T-cell (primary cell): ENCODE data around the gene ANKRD63. TPM values are rescaled to one million over a fixed set of nuclear protein-coding genes. Genes with fewer than 3 reads are reported as not detected.

Experiments used
- ATAC-seq, 4 experiments: fragments of 200-7000 bp in 3 of 4; fragments of 150-1000 bp in 1 of 4; cut with Tn5 transposase; replicated peaks in 1 of 4; 1 replicate in 3 of 4; 2 replicates in 1 of 4; pipeline ENCODE4 v1.10.0; 2021; ENCODE audit warnings: moderate library complexity in 3 of 4, mild to moderate bottlenecking in 2 of 4, moderate number of reproducible peaks in 1 of 4
- CTCF ChIA-PET, 2 donors: fragments of 300-600 bp; sonication (Branson Sonifier 250); formaldehyde crosslinking; loops; one replicate each; lab custom pipeline; 2022; ENCODE audit warnings: antibody characterized with exemption in 2 of 2; lab: Charles Lee
- POLR2A ChIA-PET, 2 donors: fragments of 300-600 bp; sonication (Branson Sonifier 250); formaldehyde crosslinking; loops; one replicate each; lab custom pipeline; 2022; ENCODE audit warnings: antibody characterized with exemption in 2 of 2; lab: Charles Lee
- DNase-seq, 35 experiments: peaks; one replicate each; pipeline versions ENCODE4 v3.0.0 to v3.0.0-alpha.2; 2013 to 2023
- H3K27ac ChIP-seq: one replicate; pipeline ENCODE4 v1.5.1; 2013; ENCODE audit warnings: low read length
- H3K27me3 ChIP-seq, 2 experiments: replicated peaks in 1 of 2; 1 replicate in 1 of 2; 2 replicates in 1 of 2; pipeline versions ENCODE4 v1.6.1 to v1.7.0; 2013; ENCODE audit warnings: low read length in 1 of 2, mixed read lengths in 1 of 2; ENCODE audit not compliant: control insufficient read depth in 2 of 2, insufficient read depth in 2 of 2; ENCODE audit errors: extremely low read depth in 1 of 2
- H3K36me3 ChIP-seq, 2 donors: 1 replicate in 1 of 2; 2 replicates in 1 of 2; pipeline versions ENCODE4 v1.6.1 to v1.7.0; 2013; ENCODE audit warnings: low read length in 1 of 2; ENCODE audit not compliant: control insufficient read depth in 2 of 2, insufficient read depth in 1 of 2; ENCODE audit errors: extremely low read depth in 1 of 2
- H3K4me1 ChIP-seq, 2 experiments: 1 replicate in 1 of 2; 2 replicates in 1 of 2; pipeline versions ENCODE4 v1.6.1 to v1.7.0; 2013; ENCODE audit warnings: low read length in 2 of 2, mixed read lengths in 1 of 2; ENCODE audit not compliant: insufficient read depth in 2 of 2, control insufficient read depth in 1 of 2; ENCODE audit errors: extremely low read depth in 1 of 2
- H3K4me3 ChIP-seq, 2 donors: 1 replicate in 1 of 2; 2 replicates in 1 of 2; pipeline versions ENCODE4 v1.5.1 to v1.7.0; 2013; ENCODE audit warnings: mild to moderate bottlenecking in 2 of 2, low read length in 1 of 2, moderate library complexity in 1 of 2; ENCODE audit not compliant: control insufficient read depth in 1 of 2; ENCODE audit errors: extremely low read depth in 1 of 2
- H3K9me3 ChIP-seq: 2 replicates; pipeline ENCODE4 v1.7.0; 2013
- H3K27ac Mint-ChIP-seq, 2 donors: one replicate each; pipeline ENCODE4 v1.8.0; 2020 to 2021; ENCODE audit warnings: mild to moderate bottlenecking in 2 of 2, mixed read lengths in 2 of 2
- H3K27me3 Mint-ChIP-seq, 2 donors: one replicate each; pipeline ENCODE4 v1.8.0; 2021 to 2022; ENCODE audit warnings: mixed read lengths in 2 of 2
- H3K36me3 Mint-ChIP-seq: one replicate; pipeline ENCODE4 v1.8.0; 2021; ENCODE audit warnings: mixed read lengths
- H3K4me1 Mint-ChIP-seq, 3 donors: one replicate each; pipeline ENCODE4 v1.8.0; 2020 to 2022; ENCODE audit warnings: mixed read lengths in 3 of 3, mild to moderate bottlenecking in 1 of 3
- H3K4me3 Mint-ChIP-seq, 3 donors: one replicate each; pipeline ENCODE4 v1.8.0; 2020 to 2022; ENCODE audit warnings: mild to moderate bottlenecking in 3 of 3, mixed read lengths in 3 of 3, moderate library complexity in 3 of 3
- H3K9me3 Mint-ChIP-seq, 3 donors: one replicate each; pipeline ENCODE4 v1.8.0; 2020 to 2022; ENCODE audit warnings: mixed read lengths in 3 of 3
- WGBS: methylation state at CpG from one replicate; pipeline ENCODE4 v1.1.5; 2013; ENCODE audit warnings: missing lambda C conversion rate; ENCODE audit not compliant: insufficient coverage; 5-methylcytosine and 5-hydroxymethylcytosine counted together
- total RNA-seq, 35 experiments: library from RNA in 6 of 35; stranded (reverse) in 6 of 35; fragments of 120-200 nt in 1 of 35; gene quantifications; one replicate each; pipeline versions ENCODE4 v1.2.1 to v1.2.4 and lab custom pipeline; 2013 to 2026

Gene ANKRD63
- total RNA-seq, 5 donors from 2014 or later (not counting 1 experiment from before 2014, with no cell fraction given) = 0.23 to 0.38 TPM; not detected in 3

DNA sequence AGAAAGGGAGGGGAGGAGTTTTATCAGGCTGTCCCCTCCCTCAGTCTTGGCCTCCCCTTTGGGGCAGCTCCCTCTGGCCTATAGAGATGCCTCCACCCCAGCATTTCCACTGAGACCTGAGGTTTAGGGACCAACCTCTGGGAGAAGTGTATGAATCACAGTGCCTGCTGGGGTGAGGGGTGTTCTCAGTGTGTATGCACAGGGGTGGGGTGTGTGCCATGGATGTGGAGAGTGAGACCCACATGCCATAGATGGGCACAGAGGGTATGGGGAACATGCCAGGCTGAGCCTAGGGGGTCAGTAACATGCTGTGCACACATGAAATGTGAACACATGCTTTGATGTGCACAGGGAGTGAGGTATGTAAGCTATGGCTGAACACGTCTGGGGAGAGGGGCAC lies 12.4 kb upstream of the ANKRD63 start:
- Histone ChIP-seq H3K4me3 (no peak overlapping the region), H3K36me3 (peaks cover 21 to 76% of the 10 kb centered on the region in 2 donors), H3K27me3 (no peaks in the 10 kb centered on the region), H3K4me1 (no peaks in the 10 kb centered on the region), H3K9me3 (no peaks in the 10 kb centered on the region), H3K27ac (no peak overlapping the region)
- ChIA-PET POLR2A (no interaction called here), CTCF (no interaction called here)
- Mint-ChIP-seq H3K4me1 (no peaks in the 10 kb centered on the region), H3K27ac (no peak overlapping the region), H3K4me3 (no peak overlapping the region), H3K27me3 (no peaks in the 10 kb centered on the region), H3K36me3 (peaks cover 39% of the 10 kb centered on the region), H3K9me3 (no peaks in the 10 kb centered on the region)
- ATAC-seq = no peak
- no peak for DNase-seq
- 84% methylated on average over 1 of the region's 1 CpG for WGBS

DNA sequence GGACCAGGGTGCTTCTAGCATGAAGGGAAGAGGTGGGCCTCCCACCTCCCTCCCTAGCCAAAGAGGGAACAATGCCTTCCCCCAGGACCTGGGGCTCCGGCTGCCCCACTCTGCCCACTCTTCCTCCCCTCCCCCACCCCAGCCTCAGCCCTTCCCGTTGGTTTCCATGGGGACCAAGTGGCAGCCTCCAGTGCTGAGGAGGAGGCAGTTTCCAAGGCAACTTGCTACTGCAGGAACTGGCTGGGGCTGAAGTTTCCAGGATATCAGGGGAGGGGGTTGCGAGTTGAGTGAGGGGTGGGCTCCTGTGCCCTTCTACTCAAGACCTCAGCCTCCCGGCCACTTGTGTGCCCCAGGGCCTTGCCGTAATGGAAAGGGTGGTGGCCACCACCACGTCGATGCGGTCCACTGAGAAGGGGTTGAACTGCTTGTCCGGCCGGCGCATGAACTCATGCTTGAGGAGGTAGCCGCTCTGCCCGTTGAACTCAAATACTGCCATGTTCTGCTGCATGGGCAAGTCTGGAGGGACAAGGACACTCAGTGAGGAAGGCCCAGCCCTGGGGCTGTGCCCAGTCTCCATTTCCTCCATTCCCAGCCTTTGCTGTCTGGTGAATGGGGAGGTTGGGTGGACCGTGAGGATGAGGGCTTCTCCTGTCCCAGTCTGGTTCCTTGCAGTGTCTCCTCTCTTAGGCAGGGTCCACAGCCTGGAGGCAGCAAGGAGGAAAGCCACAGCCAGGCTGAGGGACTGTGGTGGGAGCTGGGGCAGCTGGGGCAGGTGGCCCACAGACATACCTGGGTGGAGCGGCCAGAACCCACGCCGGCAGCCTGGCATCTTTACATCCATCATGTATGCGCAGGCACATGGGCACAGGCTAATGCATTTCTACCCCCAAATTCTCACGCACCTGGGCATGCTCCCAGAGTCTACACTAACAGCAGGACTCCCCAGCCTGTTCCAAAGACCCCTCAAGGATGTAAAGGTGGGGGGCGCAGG lies 11.3 kb upstream of the ANKRD63 start:
- no peak for DNase-seq
- Histone ChIP-seq H3K36me3 (peaks cover 26 to 83% of the 10 kb centered on the region in 2 donors), H3K27me3 (no peaks in the 10 kb centered on the region), H3K4me1 (no peaks in the 10 kb centered on the region), H3K9me3 (no peaks in the 10 kb centered on the region), H3K27ac (no peak overlapping the region), H3K4me3 (no peak overlapping the region)
- ChIA-PET CTCF (interaction anchor here in 1 of 2 donors (0.6 kb wide), 1 partner anchor 19 kb away, joined by 3 read pairs; no protein-coding TSS in a partner anchor), POLR2A (no interaction called here)
- 96% methylated on average over 15 of the region's 20 CpGs for WGBS
- Mint-ChIP-seq H3K27ac (no peak overlapping the region), H3K4me3 (no peak overlapping the region), H3K27me3 (no peaks in the 10 kb centered on the region), H3K36me3 (peaks cover 39% of the 10 kb centered on the region), H3K9me3 (no peaks in the 10 kb centered on the region), H3K4me1 (no peaks in the 10 kb centered on the region)
- ATAC-seq = no peak

DNA sequence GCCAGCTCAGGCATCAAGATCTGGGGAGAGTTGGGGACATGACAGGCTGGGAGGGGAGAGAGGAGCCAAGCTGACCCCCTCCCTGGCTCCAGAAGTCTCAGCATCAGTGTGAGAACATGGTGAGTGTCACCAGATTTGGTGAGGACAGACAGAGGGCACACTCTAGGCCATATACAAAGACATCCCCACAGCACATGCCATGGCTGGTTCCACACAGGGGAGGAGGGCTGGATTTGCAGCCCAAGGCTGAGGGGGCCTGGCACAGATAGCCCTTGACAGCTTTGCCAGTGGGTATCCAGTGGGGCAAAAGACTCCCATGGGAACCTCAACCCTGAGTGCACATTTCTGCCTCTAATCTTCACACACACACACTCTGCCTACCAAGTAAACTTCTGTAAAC lies 10.1 kb upstream of the ANKRD63 start:
- H3K27ac Mint-ChIP-seq = no peak overlapping the region
- H3K27me3 Mint-ChIP-seq = no peaks in the 10 kb centered on the region
- H3K9me3 Mint-ChIP-seq = no peaks in the 10 kb centered on the region
- Histone ChIP-seq H3K36me3 (peaks cover 23 to 80% of the 10 kb centered on the region in 2 donors), H3K27ac (no peak overlapping the region), H3K9me3 (no peaks in the 10 kb centered on the region), H3K27me3 (no peaks in the 10 kb centered on the region), H3K4me3 (no peak overlapping the region), H3K4me1 (no peaks in the 10 kb centered on the region)
- no peak for DNase-seq
- no peak for ATAC-seq
- ChIA-PET POLR2A (no interaction called here), CTCF (interaction anchor here (0.6 kb wide), 2 partner anchors 18 to 106 kb away, joined by 3 to 5 read pairs; no protein-coding TSS in a partner anchor)
- peaks cover 36% of the 10 kb centered on the region for H3K36me3 Mint-ChIP-seq
- H3K4me3 Mint-ChIP-seq = no peak overlapping the region
- no peaks in the 10 kb centered on the region for H3K4me1 Mint-ChIP-seq

DNA sequence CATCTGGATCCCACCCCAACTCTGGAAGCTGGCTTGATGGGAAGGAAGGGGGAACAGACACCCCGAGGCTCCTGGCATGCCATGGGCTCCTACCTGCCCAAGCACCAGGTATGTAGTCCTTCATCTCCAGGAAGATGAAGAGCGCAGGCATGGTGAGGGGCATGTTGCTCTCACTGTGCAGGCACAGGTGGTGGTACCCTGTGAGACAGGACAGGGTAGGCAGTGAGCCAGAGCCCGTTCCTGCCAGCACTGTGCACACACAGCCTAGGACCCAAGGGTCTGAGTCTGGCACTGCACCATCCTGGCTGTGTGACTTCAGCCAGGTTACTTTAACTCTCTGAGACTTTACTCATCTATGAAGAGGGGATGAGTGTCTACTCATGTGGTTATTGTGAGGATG lies 9.4 kb upstream of the ANKRD63 start:
- DNase-seq = no peak
- Mint-ChIP-seq H3K4me3 (no peak overlapping the region), H3K36me3 (peaks cover 30% of the 10 kb centered on the region), H3K27me3 (no peaks in the 10 kb centered on the region), H3K27ac (no peak overlapping the region), H3K9me3 (no peaks in the 10 kb centered on the region), H3K4me1 (no peaks in the 10 kb centered on the region)
- Histone ChIP-seq H3K27ac (no peak overlapping the region), H3K27me3 (no peaks in the 10 kb centered on the region), H3K4me1 (no peaks in the 10 kb centered on the region), H3K4me3 (no peak overlapping the region), H3K36me3 (peaks cover 25 to 77% of the 10 kb centered on the region in 2 donors), H3K9me3 (no peaks in the 10 kb centered on the region)
- ChIA-PET POLR2A (interaction anchor here in 1 of 2 donors (0.6 kb wide), 1 partner anchor 1797 kb away, joined by 3 read pairs; no protein-coding TSS in a partner anchor), CTCF (interaction anchor here in 1 of 2 donors (0.6 kb wide), 1 partner anchor 107 kb away, joined by 5 read pairs; no protein-coding TSS in a partner anchor)
- no peak for ATAC-seq
- WGBS = 79% methylated on average over 3 of the region's 3 CpGs

- Histone ChIP-seq H3K27me3 (no peaks in the 10 kb centered on the region), H3K36me3 (peaks cover 26 to 77% of the 10 kb centered on the region in 2 donors), H3K9me3 (no peaks in the 10 kb centered on the region), H3K4me3 (no peak overlapping the region), H3K27ac (no peak overlapping the region), H3K4me1 (no peaks in the 10 kb centered on the region)
- H3K36me3 Mint-ChIP-seq = peaks cover 23% of the 10 kb centered on the region
- H3K4me1 Mint-ChIP-seq = no peaks in the 10 kb centered on the region
- DNase-seq = no peak
- no peaks in the 10 kb centered on the region for H3K9me3 Mint-ChIP-seq
- ATAC-seq = no peak
- ChIA-PET CTCF (interaction anchor here in 1 of 2 donors (0.7 kb wide), 1 partner anchor 12 kb away, joined by 4 read pairs; no protein-coding TSS in a partner anchor), POLR2A (no interaction called here)
- H3K27me3 Mint-ChIP-seq = no peaks in the 10 kb centered on the region
- no peak overlapping the region for H3K27ac Mint-ChIP-seq
- H3K4me3 Mint-ChIP-seq = no peak overlapping the region
- WGBS = 97% methylated on average over 63 of the region's 68 CpGs
Measured at GRCh38 chr15:40290918-40291574, 8.2 kb upstream of the ANKRD63 start.

DNA sequence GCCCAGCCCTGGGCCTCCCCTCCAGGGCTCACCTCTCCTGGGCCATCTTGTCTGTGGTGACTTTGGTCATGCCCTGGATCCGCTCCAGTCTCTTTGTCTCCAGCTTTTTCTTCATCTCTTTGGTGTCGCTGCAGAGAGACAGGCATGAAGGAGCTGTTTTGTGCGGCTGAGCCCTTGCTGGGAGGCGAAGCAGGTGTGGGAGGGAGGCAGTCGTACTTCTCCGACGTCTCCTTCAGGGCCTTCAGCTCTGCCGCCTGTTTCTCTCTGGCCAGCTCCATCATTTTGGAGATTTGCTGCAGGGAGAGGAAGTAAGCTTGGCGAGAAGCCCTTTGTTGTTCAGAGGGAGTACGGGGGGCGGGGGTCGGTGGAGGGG lies 7.7 kb upstream of the ANKRD63 start:
- H3K4me1 ChIP-seq = no peaks in the 10 kb centered on the region
- Mint-ChIP-seq H3K9me3 (no peaks in the 10 kb centered on the region), H3K4me1 (no peaks in the 10 kb centered on the region), H3K36me3 (peaks cover 21% of the 10 kb centered on the region), H3K27ac (no peak overlapping the region), H3K4me3 (no peak overlapping the region), H3K27me3 (no peaks in the 10 kb centered on the region)
- H3K36me3 ChIP-seq = peaks cover 26 to 72% of the 10 kb centered on the region in 2 donors
- ChIA-PET POLR2A (no interaction called here), CTCF (interaction anchor here in 1 of 2 donors (0.7 kb wide), 1 partner anchor 12 kb away, joined by 4 read pairs; no protein-coding TSS in a partner anchor)
- H3K4me3 ChIP-seq = no peak overlapping the region
- ATAC-seq (no peak), DNase-seq (no peak)
- no peak overlapping the region for H3K27ac ChIP-seq
- H3K9me3 ChIP-seq = no peaks in the 10 kb centered on the region
- WGBS = 100% methylated on average over 5 of the region's 12 CpGs
- no peaks in the 10 kb centered on the region for H3K27me3 ChIP-seq
